Lower lobe of right lung (tissue), 2 donors: ENCODE data around the gene FAM83C. TPM values are rescaled to one million over a fixed set of nuclear protein-coding genes. Genes with fewer than 3 reads are reported as not detected.
"Not testable (repeated sequence)": the region's sequence is repeated elsewhere in the genome, so short reads cannot be mapped to it uniquely, and the experiment has no call there.

ENCODE experiments used
- ATAC-seq, 2 donors: fragments of 200-7000 bp; cut with Tn5 transposase; one replicate each; pipeline ENCODE4 v1.9.1; 2020 to 2022; ENCODE audit warnings: mild to moderate bottlenecking in 2 of 2, moderate library complexity in 2 of 2
- DNase-seq: peaks from one replicate; pipeline ENCODE4 v3.0.0-alpha.2; 2020
- H3K27ac ChIP-seq: fragments of 200-600 bp; one replicate; pipeline ENCODE4 v1.8.0; 2022
- H3K27me3 ChIP-seq: fragments of 200-600 bp; one replicate; pipeline ENCODE4 v1.8.0; 2022; ENCODE audit warnings: low read depth
- H3K36me3 ChIP-seq: fragments of 200-600 bp; one replicate; pipeline ENCODE4 v1.8.0; 2022; ENCODE audit warnings: mild to moderate bottlenecking
- H3K4me1 ChIP-seq: fragments of 200-600 bp; one replicate; pipeline ENCODE4 v1.8.0; 2022
- H3K4me3 ChIP-seq: fragments of 200-600 bp; one replicate; pipeline ENCODE4 v1.8.0; 2022; ENCODE audit warnings: mild to moderate bottlenecking
- H3K9me3 ChIP-seq: fragments of 200-600 bp; one replicate; pipeline ENCODE4 v1.8.0; 2022
- CTCF ChIP-seq: fragments of 200-600 bp; IDR thresholded peaks from one replicate; pipeline ENCODE4 v1.8.0; 2022; ENCODE audit warnings: antibody characterized with exemption, mild to moderate bottlenecking
- intact Hi-C: fragments of 100-400 bp; cut with DNase I; formaldehyde crosslinking; loops from one replicate; pipeline ENCODE4 v1.11.0; 2022
- total RNA-seq: library from RNA; stranded (reverse); fragmentation: NEBNext Ultra II Directional; extraction: Animal tissue kit (Norgen Biotek cat#: 25700); gene quantifications from one replicate; pipeline ENCODE4 v1.2.1, GENCODE V29; 2021
- donor health status: DM: no; HTN: yes; CAD: no; lungs with severe emphysema.

Gene FAM83C
- total RNA-seq, 1 donor from 2014 or later: not detected

GRCh38 chr20:35257175-35257909, 34.9 kb downstream of the FAM83C start:
- intact Hi-C loops: no loop called here
- TF ChIP-seq CTCF: no peak
- DNase-seq: no peak
- Histone ChIP-seq H3K4me3 (no peak overlapping the region), H3K36me3 (peaks cover 7% of the 10 kb centered on the region), H3K27me3 (no peaks in the 10 kb centered on the region), H3K4me1 (peaks cover 3% of the 10 kb centered on the region), H3K9me3 (no peaks in the 10 kb centered on the region), H3K27ac (no peak overlapping the region)
- ATAC-seq: no peak

GRCh38 chr20:35254448-35254999, 37.7 kb downstream of the FAM83C start:
- TF ChIP-seq CTCF: no peak
- DNase-seq (no peak), ATAC-seq (no peak)
- intact Hi-C loops: no loop called here
- Histone ChIP-seq H3K36me3 (peaks cover 7% of the 10 kb centered on the region), H3K4me3 (no peak overlapping the region), H3K4me1 (no peaks in the 10 kb centered on the region), H3K9me3 (no peaks in the 10 kb centered on the region), H3K27me3 (no peaks in the 10 kb centered on the region), H3K27ac (no peak overlapping the region)

- Histone ChIP-seq H3K4me1 (no peaks in the 10 kb centered on the region), H3K27ac (no peak overlapping the region), H3K27me3 (no peaks in the 10 kb centered on the region), H3K36me3 (peaks cover 7% of the 10 kb centered on the region), H3K9me3 (no peaks in the 10 kb centered on the region), H3K4me3 (no peak overlapping the region)
- no peak for DNase-seq
- intact Hi-C loops: no loop called here
- TF ChIP-seq CTCF: no peak
- ATAC-seq: no peak
Observed at GRCh38 chr20:35253010-35253409, 39.2 kb downstream of the FAM83C start.

- ATAC-seq, intact Hi-C loops, H3K4me1 ChIP-seq, DNase-seq, H3K9me3 ChIP-seq, H3K27ac ChIP-seq, H3K27me3 ChIP-seq, H3K4me3 ChIP-seq, H3K36me3 ChIP-seq: not testable (repeated sequence)
Observed at GRCh38 chr20:35252598-35252997, 39.6 kb downstream of the FAM83C start.

GRCh38 chr20:35252037-35252461, 40.2 kb downstream of the FAM83C start:
- Histone ChIP-seq H3K27me3 (no peaks in the 10 kb centered on the region), H3K27ac (no peak overlapping the region), H3K36me3 (peaks cover 7% of the 10 kb centered on the region), H3K4me3 (no peak overlapping the region), H3K4me1 (no peaks in the 10 kb centered on the region), H3K9me3 (no peaks in the 10 kb centered on the region)
- DNase-seq (no peak), ATAC-seq (peak; percentile 41 to 57)
- intact Hi-C loops: no loop called here
- TF ChIP-seq CTCF: no peak

- H3K9me3 ChIP-seq: no peaks in the 10 kb centered on the region
- no peak overlapping the region for H3K4me3 ChIP-seq
- no peaks in the 10 kb centered on the region for H3K27me3 ChIP-seq
- ATAC-seq (peak in 1 of 2 donors; percentile 24), DNase-seq (no peak)
- peaks cover 7% of the 10 kb centered on the region for H3K36me3 ChIP-seq
- H3K4me1 ChIP-seq: no peaks in the 10 kb centered on the region
- intact Hi-C loops: no loop called here
- no peak for TF ChIP-seq CTCF
- no peak overlapping the region for H3K27ac ChIP-seq
Observed at GRCh38 chr20:35251613-35251940, 40.6 kb downstream of the FAM83C start.
